ENCODE results near the gene LYPD6. TPM values are rescaled to one million over a fixed set of nuclear protein-coding genes. Genes with fewer than 3 reads are reported as not detected.

Gene LYPD6
- total and polyA plus RNA-seq, 2 donors (not counting 1 experiment from before 2014, with no cell fraction given) = not detected

- no CpG with 5 or more reads among the region's 1 CpG for WGBS (ENCODE audit: insufficient coverage)
- Histone ChIP-seq H2AFZ (ENCODE audit: insufficient read depth, low read depth, low read length, poor library complexity, severe bottlenecking) (no peak overlapping the region), H3K36me3 (replicated peaks in 1 of 2; ENCODE audit: control extremely low read depth in 1 of 2, control insufficient read depth in 1 of 2, extremely low read depth in 1 of 2, insufficient read depth in 2 of 2, low read length in 1 of 2) (no peaks in the 10 kb centered on the region), H3K9me3 (ENCODE audit: control extremely low read depth in 1 of 3, control insufficient read depth in 2 of 3, insufficient read depth in 1 of 3, low read length in 2 of 3) (no peaks in the 10 kb centered on the region), H3K9ac (ENCODE audit: low read length) (no peak overlapping the region), H3K4me3 (ENCODE audit: control extremely low read depth in 1 of 5, extremely low read depth in 1 of 5, insufficient read depth in 1 of 5, low read depth in 2 of 5, low read length in 4 of 5) (no peak overlapping the region), H3K27ac (ENCODE audit: low read length in 2 of 2) (no peak overlapping the region), H3K27me3 (replicated peaks in 1 of 4; ENCODE audit: control extremely low read depth in 1 of 4, control insufficient read depth in 3 of 4, insufficient read depth in 4 of 4, low read length in 3 of 4) (peaks cover 0 to 3% (median 0%) of the 10 kb centered on the region in 4 experiments), H3K4me2 (replicated peaks; ENCODE audit: low read depth, low read length, poor library complexity, severe bottlenecking) (no peak overlapping the region), H4K20me1 (ENCODE audit: control insufficient read depth, insufficient read depth, low read length, poor library complexity, severe bottlenecking) (no peaks in the 10 kb centered on the region), H3K4me1 (ENCODE audit: control insufficient read depth in 2 of 2, insufficient read depth in 2 of 2, low read length in 2 of 2) (no peaks in the 10 kb centered on the region), H3K79me2 (ENCODE audit: control insufficient read depth, insufficient read depth, low read length) (no peaks in the 10 kb centered on the region)
- Mint-ChIP-seq H3K27ac (no peak overlapping the region), H3K9me3 (ENCODE audit: insufficient read depth) (peaks cover 3% of the 10 kb centered on the region), H3K27me3 (peaks cover 3% of the 10 kb centered on the region), H3K4me1 (no peaks in the 10 kb centered on the region), H3K4me3 (no peak overlapping the region)
- no peak for TF ChIP-seq EZH2 (IDR thresholded peaks at IDR 0.05; ENCODE audit: borderline replicate concordance, insufficient read depth, low read depth, low read length, poor library complexity, severe bottlenecking)
- TF ChIP-seq CTCF (IDR thresholded peaks at IDR 0.05) = no peak
- no peak for DNase-seq
- ATAC-seq (ENCODE audit: low read depth) = no peak
- ChIA-PET CTCF (no interaction called here), POLR2A (no interaction called here)
- intact Hi-C loops (cut with micrococcal nuclease) = no loop called here
Measured at GRCh38 chr2:149342509-149342908, 12.1 kb downstream of the LYPD6 start.

- H2AFZ ChIP-seq (ENCODE audit: insufficient read depth, low read depth, low read length, poor library complexity, severe bottlenecking) = no peak overlapping the region
- no peak overlapping the region for H3K4me3 ChIP-seq (ENCODE audit: control extremely low read depth in 1 of 5, extremely low read depth in 1 of 5, insufficient read depth in 1 of 5, low read depth in 2 of 5, low read length in 4 of 5)
- no CpG with 5 or more reads among the region's 2 CpGs for WGBS (ENCODE audit: insufficient coverage)
- Mint-ChIP-seq H3K9me3 (ENCODE audit: insufficient read depth) (no peaks in the 10 kb centered on the region), H3K27me3 (peaks cover 14% of the 10 kb centered on the region), H3K27ac (no peak overlapping the region), H3K4me3 (no peak overlapping the region), H3K4me1 (no peaks in the 10 kb centered on the region)
- no peak overlapping the region for H3K27ac ChIP-seq (ENCODE audit: low read length in 2 of 2)
- no peaks in the 10 kb centered on the region for H3K27me3 ChIP-seq (replicated peaks in 1 of 4; ENCODE audit: control extremely low read depth in 1 of 4, control insufficient read depth in 3 of 4, insufficient read depth in 4 of 4, low read length in 3 of 4)
- no peaks in the 10 kb centered on the region for H3K36me3 ChIP-seq (replicated peaks in 1 of 2; ENCODE audit: control extremely low read depth in 1 of 2, control insufficient read depth in 1 of 2, extremely low read depth in 1 of 2, insufficient read depth in 2 of 2, low read length in 1 of 2)
- POLR2A ChIA-PET = no interaction called here
- H3K4me2 ChIP-seq (replicated peaks; ENCODE audit: low read depth, low read length, poor library complexity, severe bottlenecking) = no peak overlapping the region
- intact Hi-C loops (cut with micrococcal nuclease) = no loop called here
- H3K79me2 ChIP-seq (ENCODE audit: control insufficient read depth, insufficient read depth, low read length) = no peaks in the 10 kb centered on the region
- CTCF ChIA-PET = no interaction called here
- no peaks in the 10 kb centered on the region for H4K20me1 ChIP-seq (ENCODE audit: control insufficient read depth, insufficient read depth, low read length, poor library complexity, severe bottlenecking)
- H3K9me3 ChIP-seq (ENCODE audit: control extremely low read depth in 1 of 3, control insufficient read depth in 2 of 3, insufficient read depth in 1 of 3, low read length in 2 of 3) = no peaks in the 10 kb centered on the region
- TF ChIP-seq CTCF (IDR thresholded peaks at IDR 0.05) (no peak), EZH2 (IDR thresholded peaks at IDR 0.05; ENCODE audit: borderline replicate concordance, insufficient read depth, low read depth, low read length, poor library complexity, severe bottlenecking) (no peak)
- ATAC-seq (ENCODE audit: low read depth) = no peak
- no peak for DNase-seq
- H3K9ac ChIP-seq (ENCODE audit: low read length) = no peak overlapping the region
- no peaks in the 10 kb centered on the region for H3K4me1 ChIP-seq (ENCODE audit: control insufficient read depth in 2 of 2, insufficient read depth in 2 of 2, low read length in 2 of 2)
Measured at GRCh38 chr2:149344105-149344504, 13.7 kb downstream of the LYPD6 start.
